Retinal pigment epithelial cell (primary cell): ENCODE data around the gene IGFBP6.
A peak's percentile ranks its signal among the peaks of the same experiment; 100 is the strongest.

Experiments used
- DNase-seq: peaks from one replicate; pipeline ENCODE4 v3.0.0-alpha.2; 2010; ENCODE audit warnings: low read depth
- H3K4me3 ChIP-seq: 2 replicates; pipeline ENCODE4 v1.5.1; 2011; ENCODE audit warnings: mild to moderate bottlenecking, low read length, control low read depth, moderate library complexity
- CTCF ChIP-seq: conservative IDR thresholded peaks from 2 replicates; pipeline ENCODE4 v1.5.1; 2011; ENCODE audit warnings: low read depth, low read length, control low read depth, inconsistent platforms

The IGFBP6 gene

GRCh38 chr12:53051058-53051880, 46.2 kb upstream of the IGFBP6 start:
- no peak overlapping the region for H3K4me3 ChIP-seq
- TF ChIP-seq CTCF: no peak
- no peak for DNase-seq

- H3K4me3 ChIP-seq: no peak overlapping the region
- no peak for TF ChIP-seq CTCF
- DNase-seq: no peak
Observed at GRCh38 chr12:53051881-53052412, 45.5 kb upstream of the IGFBP6 start.

GRCh38 chr12:53052419-53053217, 44.8 kb upstream of the IGFBP6 start:
- no peak for TF ChIP-seq CTCF
- H3K4me3 ChIP-seq: no peak overlapping the region
- DNase-seq: no peak

GRCh38 chr12:53053218-53054111, 44.0 kb upstream of the IGFBP6 start:
- DNase-seq: no peak
- H3K4me3 ChIP-seq: peak overlapping the region; percentile 82

GRCh38 chr12:53054112-53054878, 43.2 kb upstream of the IGFBP6 start:
- no peak for TF ChIP-seq CTCF
- peak overlapping the region; percentile 82 for H3K4me3 ChIP-seq
- DNase-seq: peak; percentile 78

More at GRCh38 chr12:53053218-53054111, 44.0 kb upstream of the IGFBP6 start:
- TF ChIP-seq CTCF: peak; percentile 70
